HG03025 (cell line): ENCODE results near the gene SDHAF2.
"Not testable (repeated sequence)": the region's sequence is repeated elsewhere in the genome, so short reads cannot be mapped to it uniquely, and the experiment has no call there.

Experiments
- ATAC-seq: cut with Tn5 transposase; IDR thresholded peaks from one replicate; pipeline ENCODE4 v1.9.1; 2021; ENCODE audit warnings: mild to moderate bottlenecking, moderate library complexity; ENCODE audit not compliant: unreplicated experiment, low FRiP score

SDHAF2 gene

GRCh38 chr11:61422226-61422625 lies 7.7 kb upstream of the SDHAF2 start:
- ATAC-seq = no peak

- no peak for ATAC-seq
Measured at GRCh38 chr11:61425367-61426131, 4.4 kb upstream of the SDHAF2 start.

DNA sequence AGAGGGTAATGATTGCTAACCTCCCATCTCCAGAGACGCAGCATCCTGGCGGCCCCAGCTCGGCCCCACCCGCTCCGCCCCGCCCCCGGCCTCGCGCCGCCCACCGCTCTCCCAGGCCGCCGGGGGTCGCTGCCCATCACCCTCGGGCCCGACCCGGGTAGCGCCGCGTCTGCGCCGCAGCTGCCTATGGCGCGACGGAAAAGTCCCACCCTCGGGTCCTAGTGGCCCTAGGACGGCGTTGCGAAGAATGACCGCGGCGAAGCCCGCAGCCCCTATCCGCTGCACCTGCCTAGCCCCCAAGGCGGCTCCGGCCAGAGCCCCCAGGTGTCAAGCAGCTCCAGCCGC lies 606 bp upstream of the SDHAF2 start:
- ATAC-seq = peak; percentile 47

DNA sequence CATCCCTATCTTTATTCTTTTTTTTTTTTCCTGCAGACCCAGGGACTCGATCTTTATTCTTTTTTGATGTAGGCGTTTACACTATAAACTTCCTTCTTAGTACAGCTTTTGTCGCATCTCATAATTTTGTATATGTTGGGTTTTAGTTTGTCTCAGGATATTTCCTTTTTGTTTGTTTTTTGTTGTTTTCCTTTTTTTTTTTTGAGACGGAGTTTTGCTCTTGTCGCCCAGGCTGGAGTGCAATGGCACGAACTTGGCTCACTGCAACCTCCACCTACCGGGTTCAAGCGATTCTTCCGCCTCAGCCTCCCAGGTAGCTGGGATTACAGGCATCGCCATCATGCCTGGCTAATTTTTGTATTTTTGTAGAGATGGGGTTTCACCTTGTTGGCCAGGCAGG lies 915 bp downstream of the SDHAF2 start:
- not testable (repeated sequence) for ATAC-seq

GRCh38 chr11:61437496-61437895 lies 7.6 kb downstream of the SDHAF2 start:
- ATAC-seq = no peak

DNA sequence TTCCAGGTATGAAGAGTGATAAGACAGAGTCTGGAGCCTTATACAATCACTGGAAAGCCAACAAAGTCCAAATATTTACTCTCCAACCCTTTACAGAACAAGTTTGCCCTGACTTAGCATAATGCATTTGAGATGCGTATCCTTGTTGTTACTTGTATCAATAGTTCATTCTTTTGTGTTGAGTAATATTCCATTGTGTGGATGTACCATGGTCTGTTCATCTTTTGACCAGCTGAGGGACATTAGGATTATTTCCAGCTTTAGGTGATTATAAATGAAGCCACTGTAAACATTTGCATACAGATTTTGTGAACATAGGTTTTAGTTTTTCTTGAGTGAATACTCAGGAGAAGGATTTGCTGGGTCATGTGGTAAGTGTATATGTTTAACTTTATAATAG lies 9.7 kb downstream of the SDHAF2 start:
- ATAC-seq = no peak

DNA sequence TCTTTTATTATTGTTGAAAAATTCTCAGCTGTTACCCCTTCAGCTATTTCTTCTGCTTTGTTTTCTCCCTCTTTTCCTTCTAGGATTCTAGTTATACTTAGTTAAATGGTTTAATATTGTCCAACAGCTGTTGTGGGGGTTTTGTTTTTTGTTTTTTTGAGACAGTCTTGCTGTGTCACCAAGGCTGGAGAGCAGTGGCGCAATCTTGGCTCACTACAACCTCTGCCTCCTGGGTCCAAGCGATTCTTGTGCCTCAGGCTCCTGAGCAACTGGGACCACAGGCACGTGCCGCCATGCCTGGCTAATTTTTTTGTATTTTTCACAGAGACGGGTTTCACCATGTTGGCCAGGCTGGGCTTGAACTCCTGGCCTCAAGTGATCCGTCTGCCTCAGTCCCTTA lies 12.7 kb downstream of the SDHAF2 start:
- no peak for ATAC-seq

DNA sequence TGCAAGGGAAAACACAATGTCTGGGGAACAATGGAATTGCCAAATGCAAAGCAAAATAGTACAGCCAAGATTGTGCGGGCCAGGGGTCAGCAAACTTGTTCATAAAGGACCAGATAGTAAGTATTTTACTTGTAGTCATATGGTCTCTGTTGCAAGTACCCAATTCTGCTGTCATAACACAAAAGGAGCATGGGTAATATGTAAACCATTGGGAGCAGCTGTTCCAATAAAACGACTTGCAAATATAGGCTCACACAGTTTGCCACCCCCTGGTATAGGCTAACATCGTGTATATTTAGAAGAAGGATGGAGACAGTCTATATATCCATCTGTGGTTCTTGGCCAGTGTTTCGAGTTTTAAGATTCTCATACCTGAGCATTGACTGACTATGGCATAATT lies 15.6 kb downstream of the SDHAF2 start:
- no peak for ATAC-seq

- ATAC-seq = no peak
Measured at GRCh38 chr11:61446211-61446651, 16.3 kb downstream of the SDHAF2 start.

DNA sequence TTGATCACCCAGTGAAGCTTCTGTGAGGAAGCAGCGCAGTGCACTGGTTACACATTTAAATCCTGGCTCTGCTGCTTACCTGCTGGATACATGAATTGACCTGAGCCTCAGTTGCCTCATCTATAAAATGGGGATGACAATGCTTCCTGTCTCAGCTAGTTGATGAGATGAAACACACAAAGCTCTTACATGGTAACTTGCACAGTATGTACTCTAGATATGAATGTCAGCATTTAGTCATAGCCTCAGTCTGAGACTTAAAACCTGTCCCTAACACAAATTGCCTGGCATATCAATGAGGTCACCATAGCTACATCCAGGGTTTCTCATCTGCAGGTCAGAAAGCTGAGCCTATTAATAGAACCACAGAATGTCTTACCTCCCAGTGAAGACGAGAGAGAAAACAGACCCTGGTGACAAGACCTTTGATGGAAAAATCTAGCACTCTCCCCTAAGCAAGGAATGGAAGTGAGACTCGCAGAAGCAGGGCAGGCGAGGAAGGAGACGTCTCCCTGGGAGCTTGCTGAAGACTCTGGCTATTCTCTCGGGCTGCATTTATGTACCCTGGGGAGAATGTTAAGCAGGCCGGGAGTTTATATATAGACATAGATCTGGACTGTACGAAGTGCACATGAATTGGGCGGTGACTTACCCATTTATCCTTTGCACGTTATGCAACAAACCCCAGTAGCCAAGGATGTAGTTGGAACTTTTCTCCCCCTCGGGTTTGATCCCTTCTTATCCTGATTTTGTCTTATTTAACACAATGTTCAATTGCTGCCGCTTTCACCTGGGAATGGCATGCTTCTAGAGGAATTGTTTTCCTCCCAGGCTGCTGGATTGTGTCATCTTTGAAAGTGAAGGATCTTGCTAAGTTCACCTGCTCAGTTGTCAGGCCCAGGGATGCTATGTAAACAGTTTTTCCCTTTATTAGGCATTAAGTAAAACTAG lies 18.0 kb downstream of the SDHAF2 start:
- ATAC-seq = no peak

DNA sequence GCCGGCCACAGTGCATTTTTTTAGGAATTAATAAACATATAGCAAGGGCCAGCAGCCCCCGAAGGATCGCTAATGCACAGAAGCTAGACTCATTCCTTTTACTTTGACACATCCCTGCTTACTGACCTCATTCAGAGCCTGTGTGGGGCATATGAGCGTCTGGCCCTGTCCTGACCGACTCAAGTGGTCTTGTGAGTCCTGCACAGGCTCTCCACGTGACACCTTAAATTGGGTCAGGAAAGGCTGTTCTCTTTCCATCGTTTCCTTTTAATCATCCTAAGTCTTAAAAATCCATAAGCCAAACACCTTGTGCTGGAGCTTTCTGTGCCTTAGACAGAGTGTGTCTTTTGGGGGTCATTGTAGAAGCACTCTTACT lies 18.6 kb downstream of the SDHAF2 start:
- ATAC-seq = no peak

- ATAC-seq = no peak
Measured at GRCh38 chr11:61452825-61453224, 22.9 kb downstream of the SDHAF2 start.

DNA sequence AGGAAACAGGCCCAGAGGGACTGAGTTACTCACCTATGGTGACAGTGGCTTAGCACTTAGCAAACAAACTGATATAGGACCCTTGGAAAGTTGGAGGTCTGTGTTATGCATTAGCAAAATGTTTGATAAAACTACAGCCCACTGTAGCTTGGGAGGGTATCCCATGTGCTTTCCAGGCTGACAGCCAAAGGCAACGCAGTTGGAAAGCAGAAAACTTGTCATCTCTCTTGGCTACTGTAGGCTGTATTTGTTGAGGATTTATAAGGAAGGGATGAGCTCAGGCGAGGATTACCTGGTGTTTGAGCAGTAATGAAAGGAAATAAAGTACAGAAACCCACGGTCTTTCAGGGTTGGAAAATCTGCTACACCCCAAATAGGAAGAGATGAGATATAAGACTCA lies 23.8 kb downstream of the SDHAF2 start:
- no peak for ATAC-seq

- ATAC-seq = no peak
Measured at GRCh38 chr11:61454520-61454919, 24.6 kb downstream of the SDHAF2 start.

GRCh38 chr11:61460474-61460881 lies 30.6 kb downstream of the SDHAF2 start:
- no peak for ATAC-seq

GRCh38 chr11:61460986-61461385 lies 31.1 kb downstream of the SDHAF2 start:
- no peak for ATAC-seq

DNA sequence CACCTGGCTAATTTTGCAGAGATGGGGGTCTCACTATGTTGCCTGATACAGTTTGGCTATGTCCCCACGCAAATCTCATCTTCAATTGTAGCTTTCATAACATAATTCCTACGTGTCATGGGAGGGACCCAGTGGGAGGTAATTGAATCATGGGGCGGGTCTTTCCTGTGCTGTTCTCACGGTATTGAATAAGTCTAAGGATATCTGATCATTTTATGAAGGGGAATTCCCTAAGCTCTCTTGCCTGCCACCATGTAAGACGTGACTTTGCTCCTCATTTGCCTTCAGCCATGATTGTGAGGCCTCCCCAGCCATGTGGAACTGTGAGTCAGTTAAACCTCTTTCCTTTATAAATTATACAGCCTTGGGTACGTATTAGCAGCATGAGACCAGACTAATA lies 37.7 kb downstream of the SDHAF2 start:
- not testable (repeated sequence) for ATAC-seq

- ATAC-seq = no peak
Measured at GRCh38 chr11:61468002-61468401, 38.1 kb downstream of the SDHAF2 start.

DNA sequence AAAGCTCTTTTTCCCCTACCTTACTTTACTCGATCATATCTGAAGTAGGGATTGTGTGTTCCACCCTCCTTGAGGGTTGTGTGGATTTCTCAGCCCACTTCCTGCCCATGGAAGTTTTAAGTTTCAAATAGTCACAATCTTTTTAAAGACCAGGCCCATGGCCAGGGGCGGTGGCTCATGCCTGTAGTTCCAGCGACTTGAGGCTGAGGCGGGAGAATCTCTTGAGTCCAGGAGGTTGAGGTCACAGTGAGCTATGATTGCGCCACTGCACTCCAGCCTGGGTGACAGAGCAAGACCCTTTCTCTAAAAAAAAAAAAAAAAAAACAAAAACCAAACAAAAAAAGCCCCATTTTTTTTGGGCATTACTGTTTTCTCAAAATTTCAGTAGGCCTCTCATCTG lies 42.4 kb downstream of the SDHAF2 start:
- ATAC-seq = no peak

DNA sequence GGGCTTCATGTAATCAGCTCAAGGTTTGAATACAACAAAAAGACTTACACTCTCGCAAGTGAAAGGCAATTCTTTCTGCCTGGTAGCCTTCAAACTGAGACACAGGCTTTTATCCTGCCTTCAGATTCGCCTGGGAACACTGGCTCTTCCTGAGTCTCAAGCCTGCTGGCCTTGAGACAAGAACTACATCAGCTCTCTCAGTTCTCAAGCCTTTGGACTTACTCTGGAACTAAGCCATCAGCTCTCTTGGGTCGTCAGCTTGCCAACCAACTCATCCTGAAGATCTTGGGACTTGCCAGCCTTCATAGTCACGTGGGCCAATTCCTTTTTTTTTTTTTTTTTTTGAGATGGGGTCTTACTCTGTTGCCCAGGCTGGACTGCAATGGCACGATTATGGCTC lies 42.9 kb downstream of the SDHAF2 start:
- ATAC-seq = no peak

- ATAC-seq = no peak
Measured at GRCh38 chr11:61473370-61474012, 43.6 kb downstream of the SDHAF2 start.
